Activated CD8-positive, alpha-beta T cell treated with anti-CD3 and anti-CD28 coated beads for 36 hours (primary cell): ENCODE measurements around the gene TUBA4B. TPM values are rescaled to one million over a fixed set of nuclear protein-coding genes. Genes with fewer than 3 reads are reported as not detected.

Experiments
- ATAC-seq: fragments of 200-7000 bp; cut with Tn5 transposase; one replicate; pipeline ENCODE4 v1.10.0; 2021; ENCODE audit warnings: mild to moderate bottlenecking, moderate library complexity
- CTCF ChIA-PET: fragments of 350-600 bp; sonication (Branson Sonifier 250); formaldehyde crosslinking; loops from one replicate; lab custom pipeline; 2021; ENCODE audit warnings: antibody characterized with exemption; lab: Charles Lee
- POLR2A ChIA-PET: fragments of 350-600 bp; sonication (Branson Sonifier 250); formaldehyde crosslinking; loops from one replicate; lab custom pipeline; 2021; ENCODE audit warnings: antibody characterized with exemption; lab: Charles Lee
- DNase-seq: peaks from one replicate; pipeline ENCODE4 v3.0.0-alpha.2; 2020
- H3K27ac Mint-ChIP-seq: one replicate; pipeline ENCODE4 v1.8.0; 2021; ENCODE audit warnings: mild to moderate bottlenecking, mixed read lengths
- H3K27me3 Mint-ChIP-seq: one replicate; pipeline ENCODE4 v1.8.0; 2021; ENCODE audit warnings: mixed read lengths
- H3K36me3 Mint-ChIP-seq: one replicate; pipeline ENCODE4 v1.8.0; 2021; ENCODE audit warnings: low read depth, mixed read lengths
- H3K4me1 Mint-ChIP-seq: one replicate; pipeline ENCODE4 v1.8.0; 2021; ENCODE audit warnings: low read depth, mixed read lengths
- H3K4me3 Mint-ChIP-seq: one replicate; pipeline ENCODE4 v1.8.0; 2021; ENCODE audit warnings: mild to moderate bottlenecking, moderate library complexity, mixed read lengths
- H3K9me3 Mint-ChIP-seq: one replicate; pipeline ENCODE4 v1.8.0; 2021; ENCODE audit warnings: mixed read lengths
- CTCF ChIP-seq: fragments of 200-600 bp; IDR thresholded peaks from one replicate; pipeline ENCODE4 v1.8.0; 2022; ENCODE audit warnings: antibody characterized with exemption, mild to moderate bottlenecking
- intact Hi-C: fragments of 100-400 bp; cut with micrococcal nuclease; formaldehyde crosslinking; loops from one replicate; pipeline ENCODE4 v1.10.0; 2022
- total RNA-seq, 2 experiments: library from RNA; stranded (reverse); gene quantifications; one replicate each; pipeline ENCODE4 v1.2.3, GENCODE V29; 2021

TUBA4B gene
- total RNA-seq, 2 experiments from 2014 or later = not detected

- Mint-ChIP-seq H3K4me1 (peaks cover 19% of the 10 kb centered on the region), H3K4me3 (no peak overlapping the region), H3K27me3 (no peaks in the 10 kb centered on the region), H3K36me3 (peaks cover 5% of the 10 kb centered on the region), H3K9me3 (no peaks in the 10 kb centered on the region), H3K27ac (no peak overlapping the region)
- ATAC-seq (no peak), DNase-seq (no peak)
- TF ChIP-seq CTCF = no peak
- ChIA-PET POLR2A (interaction anchor here (2.3 kb wide), 1 partner anchor 60 kb away, joined by 6 read pairs; the partner anchor contains the start of genes ANKZF1 and ATG9A), CTCF (interaction anchor here (1.1 to 13.0 kb wide), 4 partner anchors 9 to 12 kb away, joined by 6 to 336 read pairs (median 8); partner anchors contain the start of gene DNAJB2)
- intact Hi-C loops = no loop called here
Measured at GRCh38 chr2:219289537-219290361, 36.7 kb downstream of the TUBA4B start.

GRCh38 chr2:219290381-219291171, 37.5 kb downstream of the TUBA4B start:
- CTCF ChIA-PET = interaction anchor here (1.1 to 13.0 kb wide), 5 partner anchors 8 to 39 kb away, joined by 3 to 336 read pairs (median 6); partner anchors contain the start of genes DNAJB2, TUBA4A and TUBA4B
- POLR2A ChIA-PET = interaction anchor here (2.3 kb wide), 1 partner anchor 60 kb away, joined by 6 read pairs; the partner anchor contains the start of genes ANKZF1 and ATG9A
- no peaks in the 10 kb centered on the region for H3K9me3 Mint-ChIP-seq
- DNase-seq (no peak), ATAC-seq (no peak)
- H3K4me3 Mint-ChIP-seq = no peak overlapping the region
- no peak for TF ChIP-seq CTCF
- no peaks in the 10 kb centered on the region for H3K27me3 Mint-ChIP-seq
- intact Hi-C loops = no loop called here
- H3K27ac Mint-ChIP-seq = no peak overlapping the region
- peaks cover 20% of the 10 kb centered on the region for H3K4me1 Mint-ChIP-seq
- peaks cover 4% of the 10 kb centered on the region for H3K36me3 Mint-ChIP-seq

- H3K36me3 Mint-ChIP-seq = no peaks in the 10 kb centered on the region
- no peaks in the 10 kb centered on the region for H3K9me3 Mint-ChIP-seq
- H3K4me3 Mint-ChIP-seq = no peak overlapping the region
- no peak for DNase-seq
- ATAC-seq = no peak
- peaks cover 20% of the 10 kb centered on the region for H3K4me1 Mint-ChIP-seq
- no peak overlapping the region for H3K27ac Mint-ChIP-seq
- POLR2A ChIA-PET = interaction anchor here (1.0 to 4.9 kb wide), 3 partner anchors 12 to 85 kb away, joined by 3 to 41 read pairs (median 6); partner anchors contain the start of genes ANKZF1, ATG9A, DNAJB2 and ZFAND2B
- CTCF ChIA-PET = interaction anchor here (1.1 to 13.0 kb wide), 6 partner anchors 7 to 132 kb away, joined by 3 to 336 read pairs (median 8); partner anchors contain the start of genes DNAJB2, NHEJ1, TUBA4A and TUBA4B
- intact Hi-C loops = no loop called here
- no peak for TF ChIP-seq CTCF
- no peaks in the 10 kb centered on the region for H3K27me3 Mint-ChIP-seq
Measured at GRCh38 chr2:219291394-219291793, 38.4 kb downstream of the TUBA4B start.

- H3K4me1 Mint-ChIP-seq = peaks cover 21% of the 10 kb centered on the region
- intact Hi-C loops = no loop called here
- H3K27me3 Mint-ChIP-seq = no peaks in the 10 kb centered on the region
- ATAC-seq = no peak
- H3K4me3 Mint-ChIP-seq = no peak overlapping the region
- no peak for DNase-seq
- POLR2A ChIA-PET = interaction anchor here (1.0 to 4.9 kb wide), 3 partner anchors 13 to 86 kb away, joined by 3 to 41 read pairs (median 6); partner anchors contain the start of genes ANKZF1, ATG9A, DNAJB2 and ZFAND2B
- TF ChIP-seq CTCF = no peak
- H3K9me3 Mint-ChIP-seq = no peaks in the 10 kb centered on the region
- CTCF ChIA-PET = interaction anchor here (1.2 to 13.0 kb wide), 7 partner anchors 8 to 133 kb away, joined by 3 to 336 read pairs (median 5); partner anchors contain the start of genes ANKZF1, ATG9A, DNAJB2 and GLB1L
- H3K27ac Mint-ChIP-seq = no peak overlapping the region
- H3K36me3 Mint-ChIP-seq = no peaks in the 10 kb centered on the region
Measured at GRCh38 chr2:219291910-219292490, 39.0 kb downstream of the TUBA4B start.
